Measurements from ENCODE around the gene APLN. TPM values are rescaled to one million over a fixed set of nuclear protein-coding genes. Genes with fewer than 3 reads are reported as not detected.

The APLN gene
- total RNA-seq, 1 experiment from 2014 or later: 3.8 TPM

- peak; percentile 24 for DNase-seq (ENCODE audit: low read depth)
Measured at GRCh38 chrX:129663171-129663570, 8.4 kb upstream of the APLN start.

DNA sequence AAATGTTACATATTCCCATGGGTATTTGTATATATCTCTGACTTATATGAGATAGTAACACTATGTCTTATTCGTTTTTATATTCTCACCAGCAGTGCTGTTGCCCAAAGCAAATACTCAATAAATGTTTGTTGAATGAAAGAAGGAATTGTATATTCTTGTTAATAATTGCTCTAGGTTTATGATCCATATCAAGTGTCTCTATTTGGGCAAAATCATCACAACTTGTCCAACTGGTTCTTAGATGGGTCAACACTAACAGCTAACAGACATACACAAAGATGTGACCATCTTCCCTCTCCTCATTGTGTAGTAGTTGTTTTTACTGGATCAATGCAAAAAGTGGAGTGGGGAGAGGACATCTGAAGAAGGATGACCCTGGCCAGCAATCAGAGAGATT is 6.6 kb upstream of the APLN start:
- DNase-seq (ENCODE audit: low read depth): no peak

DNA sequence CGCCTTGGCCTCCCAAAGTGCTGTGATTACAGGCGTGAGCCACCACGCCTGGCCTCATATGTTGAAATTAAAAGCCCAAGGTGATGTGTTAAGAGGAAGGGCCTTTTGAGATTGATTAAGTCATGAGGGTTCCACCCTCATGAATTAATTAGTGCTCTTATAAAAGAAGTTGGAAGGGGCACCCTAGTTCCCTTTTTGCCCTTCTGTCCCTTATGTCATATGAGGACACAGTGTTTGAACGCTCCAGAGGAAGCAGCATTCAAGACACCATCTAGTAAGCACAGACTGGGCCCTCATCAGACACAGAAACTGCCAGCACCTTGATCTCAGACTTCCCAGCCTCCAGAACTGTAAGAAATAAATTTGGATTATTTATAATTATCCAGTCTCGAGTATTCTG is 5.1 kb upstream of the APLN start:
- DNase-seq (ENCODE audit: low read depth): no peak

GRCh38 chrX:129659141-129659540 is 4.4 kb upstream of the APLN start:
- DNase-seq (ENCODE audit: low read depth): no peak

DNA sequence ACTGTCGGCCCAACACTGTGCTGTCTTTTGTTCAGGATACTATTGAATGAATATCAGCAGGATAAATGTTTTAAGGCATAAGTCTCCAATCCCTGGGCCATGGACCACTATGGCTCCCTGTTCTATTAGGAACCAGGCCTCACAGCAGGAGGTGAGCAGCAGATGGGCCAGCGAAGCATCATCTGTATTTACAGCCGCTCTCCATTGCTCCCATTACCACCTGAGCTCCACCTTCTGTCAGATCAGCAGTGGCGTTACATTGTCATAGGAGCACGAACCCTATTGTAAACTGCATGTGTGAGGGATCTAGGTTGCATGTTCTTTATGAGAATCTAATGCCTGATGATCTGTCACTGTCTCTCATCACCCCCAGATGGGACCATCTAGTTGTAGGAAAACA is 3.7 kb upstream of the APLN start:
- DNase-seq (ENCODE audit: low read depth): no peak

- DNase-seq (ENCODE audit: low read depth): no peak
Measured at GRCh38 chrX:129655547-129656249, 942 bp upstream of the APLN start.

DNA sequence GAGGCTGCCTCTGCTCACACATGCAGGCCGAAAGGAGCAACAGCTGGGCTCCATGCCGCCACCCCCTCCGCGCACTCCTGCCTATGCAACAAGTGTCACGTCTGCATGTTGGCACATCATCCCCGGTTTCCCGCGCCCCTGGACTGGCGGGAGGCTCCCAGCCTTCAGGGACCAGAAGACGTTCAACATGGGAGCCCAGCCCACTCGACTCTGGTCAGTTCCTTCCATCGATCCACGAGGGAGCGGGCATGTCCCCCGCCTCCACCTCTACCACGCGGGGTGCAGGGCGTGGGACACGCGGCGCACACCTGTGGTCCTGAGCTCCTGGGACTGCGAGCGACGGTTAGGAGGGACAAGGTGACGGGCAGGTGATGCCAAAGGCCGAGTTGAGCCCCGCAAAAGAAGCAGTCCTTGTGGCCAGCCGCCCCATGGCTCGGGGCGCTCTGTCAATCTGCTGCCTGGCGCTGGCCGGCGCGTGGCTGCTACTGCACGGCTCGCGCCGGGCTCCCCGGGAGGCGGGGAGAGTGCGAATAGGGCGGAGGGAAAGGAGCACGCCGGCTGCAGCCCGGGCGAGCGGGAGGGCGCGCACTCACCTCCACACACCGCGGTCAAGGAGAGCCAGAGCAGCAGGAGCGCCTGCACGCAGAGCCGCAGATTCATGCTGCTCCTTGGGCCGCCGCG is 645 bp downstream of the APLN start:
- DNase-seq (ENCODE audit: low read depth): no peak

DNA sequence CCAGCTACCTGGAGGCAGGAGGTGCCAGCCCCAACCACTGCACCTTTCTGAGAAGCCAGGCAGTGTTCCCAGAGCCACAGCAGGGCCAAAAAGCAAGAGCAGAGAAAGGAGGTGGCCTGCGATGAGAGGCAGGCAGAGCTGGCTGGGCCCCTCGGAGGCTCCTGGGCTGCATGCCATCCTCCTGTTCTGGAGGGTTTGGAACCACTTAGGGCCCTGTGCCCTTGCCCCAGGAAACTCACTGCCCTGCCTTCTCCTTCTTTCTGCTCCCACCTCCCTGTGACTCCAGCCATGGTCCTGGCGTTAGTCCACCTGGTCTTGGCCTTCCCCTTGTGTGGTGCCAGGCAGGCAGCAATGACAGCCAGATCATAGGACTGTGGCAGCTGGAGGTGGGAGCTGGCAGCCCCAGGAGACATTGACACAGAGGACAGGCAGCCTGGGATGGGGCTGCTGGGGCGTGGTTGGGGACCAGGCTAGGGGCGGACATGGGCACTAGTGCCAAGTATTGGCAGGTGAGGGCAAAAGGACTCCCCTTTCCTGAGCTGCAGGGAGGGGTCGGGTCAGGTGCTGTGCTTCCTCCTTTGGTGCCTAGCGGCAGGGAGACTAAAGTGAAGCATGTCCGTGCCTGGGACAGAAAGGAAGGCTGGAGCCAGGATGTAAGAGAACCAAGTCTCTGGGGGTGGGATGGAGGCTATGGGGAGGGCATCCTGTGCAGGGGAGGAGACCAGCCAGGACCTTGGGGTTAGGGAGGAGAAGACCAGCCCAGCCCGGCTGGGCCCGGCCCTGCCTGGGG is 1.4 kb downstream of the APLN start:
- no peak for DNase-seq (ENCODE audit: low read depth)

GRCh38 chrX:129652565-129653169 is 2.1 kb downstream of the APLN start:
- DNase-seq (ENCODE audit: low read depth): no peak

DNA sequence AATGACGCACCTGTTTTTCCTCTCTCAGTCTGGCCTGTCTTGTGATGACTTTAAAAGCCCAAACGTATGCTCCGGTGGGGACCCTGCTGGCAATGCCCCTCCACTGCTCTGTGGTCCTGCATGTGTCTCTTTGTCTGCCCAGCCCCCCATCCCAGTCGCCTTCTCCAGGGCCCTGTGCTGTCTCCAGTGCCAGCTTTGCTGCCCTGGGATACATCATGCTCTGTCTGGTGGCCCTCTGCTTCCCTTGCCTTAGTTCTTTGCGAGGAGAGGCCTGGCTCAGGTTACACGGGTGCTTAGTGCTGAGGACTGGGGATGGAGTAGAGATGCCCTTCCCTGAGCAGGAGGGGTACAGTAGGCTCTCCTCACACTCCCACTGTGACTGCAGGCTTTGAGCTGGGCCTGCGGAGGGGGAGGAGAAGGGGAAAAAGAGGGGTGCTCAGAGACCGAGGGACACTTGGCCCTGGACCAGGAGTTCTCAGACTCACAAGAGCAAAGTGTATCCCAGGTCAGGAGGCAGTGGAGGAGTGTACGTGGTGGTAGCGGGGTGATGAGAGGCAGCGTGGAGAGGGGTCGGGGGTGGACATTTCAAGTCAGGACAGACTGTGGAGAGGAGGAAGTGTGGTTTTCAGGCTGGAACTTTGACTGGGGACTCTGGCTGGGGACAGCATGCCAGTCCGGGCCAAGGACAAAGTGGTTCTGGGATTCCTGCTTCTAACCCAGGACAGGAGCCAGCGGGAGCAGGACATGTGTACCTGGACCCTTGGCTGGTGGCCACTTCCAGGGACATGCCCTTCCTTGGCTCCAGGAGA is 2.8 kb downstream of the APLN start:
- no peak for DNase-seq (ENCODE audit: low read depth)

- DNase-seq (ENCODE audit: low read depth): no peak
Measured at GRCh38 chrX:129650821-129651510, 3.8 kb downstream of the APLN start.

- no peak for DNase-seq (ENCODE audit: low read depth)
Measured at GRCh38 chrX:129650183-129650689, 4.5 kb downstream of the APLN start.

- DNase-seq (ENCODE audit: low read depth): peak; percentile 73
Measured at GRCh38 chrX:129649268-129650182, 5.2 kb downstream of the APLN start.

DNA sequence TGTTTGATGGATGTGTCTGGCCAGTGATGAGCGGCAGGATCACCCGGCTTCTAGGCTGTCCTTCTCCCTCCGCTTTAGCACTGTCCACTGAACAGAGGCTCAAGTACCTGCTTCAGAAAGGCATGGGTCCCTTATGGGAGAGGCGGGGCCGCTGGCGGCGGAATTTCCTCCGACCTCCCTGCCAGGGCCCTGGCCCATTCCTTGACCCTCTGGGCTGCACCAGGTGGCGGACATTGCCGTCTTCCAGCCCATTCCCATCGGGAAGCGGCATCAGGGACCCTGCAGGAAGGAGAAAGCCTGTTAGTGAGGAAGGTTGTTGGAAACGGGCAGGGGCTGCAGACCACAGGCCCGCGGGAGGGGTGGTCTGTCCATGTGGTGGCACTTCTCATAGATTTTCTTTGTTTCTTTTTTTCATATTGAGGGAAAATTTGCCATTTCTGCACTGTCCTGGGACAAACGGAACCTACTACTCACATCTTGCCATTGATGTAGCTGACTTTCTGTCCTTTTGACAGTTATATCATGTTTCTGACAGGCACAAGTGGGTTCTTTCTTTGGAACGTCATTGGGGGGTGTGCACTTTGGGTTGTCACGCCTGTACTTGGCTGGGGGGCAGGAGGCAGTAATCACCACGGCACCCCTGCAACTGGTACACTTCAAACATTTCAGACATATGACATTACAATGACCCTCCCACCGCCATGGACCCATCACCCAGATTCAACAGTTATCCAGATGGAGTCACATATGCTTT is 6.1 kb downstream of the APLN start:
- DNase-seq (ENCODE audit: low read depth): no peak

GRCh38 chrX:129647418-129648410 is 7.0 kb downstream of the APLN start:
- DNase-seq (ENCODE audit: low read depth): no peak

DNA sequence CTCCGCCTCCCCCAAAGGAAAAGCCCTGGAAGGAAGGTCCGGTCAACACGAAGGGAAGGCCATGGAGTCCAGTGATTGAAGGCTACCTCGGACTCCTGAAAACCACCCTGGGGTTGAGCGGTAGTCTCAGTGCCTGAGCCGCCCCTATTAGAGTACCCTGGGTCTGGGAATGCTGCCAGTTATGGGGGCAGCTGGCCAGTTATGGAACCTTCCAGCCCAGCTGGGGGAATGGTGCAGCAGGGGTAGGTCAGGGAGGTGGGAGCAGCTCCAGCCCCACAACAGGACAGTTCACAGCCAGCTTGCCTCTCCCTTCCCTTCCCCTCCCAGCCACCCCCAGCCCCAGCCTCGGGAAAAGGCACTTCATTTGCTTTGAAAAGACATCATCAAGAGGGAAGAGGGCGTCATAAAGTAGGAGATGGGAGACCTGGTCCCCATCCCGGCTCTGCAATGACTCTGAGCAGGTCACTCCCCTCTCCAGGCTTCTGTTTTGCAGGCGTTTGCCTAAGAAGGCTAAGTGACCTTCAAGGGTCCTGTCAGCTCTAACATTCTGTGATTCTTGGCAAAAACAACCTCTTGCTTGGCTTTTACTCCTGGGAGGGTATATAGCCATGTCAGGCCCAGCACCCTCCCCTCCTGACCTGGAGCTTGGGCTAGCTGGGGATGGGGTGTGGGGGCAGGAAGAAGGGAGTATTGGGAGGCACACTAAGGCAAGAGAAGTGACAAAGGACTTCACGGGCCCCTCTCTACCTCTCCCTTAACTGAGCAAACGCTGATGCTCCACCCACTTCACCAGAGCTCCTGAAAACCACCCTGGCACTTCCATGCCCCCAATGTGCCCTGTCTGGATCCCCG is 8.0 kb downstream of the APLN start:
- no peak for DNase-seq (ENCODE audit: low read depth)

Data from HT1080 (cell line).